BE2C (cell line): ENCODE data around the gene SLC39A3.
"Not testable (repeated sequence)": the region's sequence is repeated elsewhere in the genome, so short reads cannot be mapped to it uniquely, and the experiment has no call there.

ENCODE experiments used
- DNase-seq: peaks from one replicate; pipeline ENCODE4 v3.0.0-alpha.2; 2020
- H3K27me3 ChIP-seq: fragments of 250-450 bp; sonication (Bioruptor Pico); 2 replicates; pipeline ENCODE4 v1.5.1; 2020; ENCODE audit warnings: mild to moderate bottlenecking
- H3K36me3 ChIP-seq: fragments of 250-450 bp; sonication (Bioruptor Pico); 2 replicates; pipeline ENCODE4 v1.5.1; 2020; ENCODE audit warnings: mild to moderate bottlenecking
- H3K4me1 ChIP-seq: fragments of 250-450 bp; sonication (Bioruptor Pico); 2 replicates; pipeline ENCODE4 v1.5.1; 2020
- H3K4me3 ChIP-seq: 2 replicates; pipeline ENCODE4 v1.5.1; 2011; ENCODE audit warnings: low read depth, low read length
- H3K9me3 ChIP-seq: fragments of 250-450 bp; sonication (Bioruptor Pico); 2 replicates; pipeline ENCODE4 v1.5.1; 2020
- TF ChIP-seq, protein P1 (sequence below): IDR thresholded peaks from 2 replicates; pipeline ENCODE4 v1.5.1; 2012; ENCODE audit warnings: mild to moderate bottlenecking, low read depth, low read length

Gene SLC39A3

DNA sequence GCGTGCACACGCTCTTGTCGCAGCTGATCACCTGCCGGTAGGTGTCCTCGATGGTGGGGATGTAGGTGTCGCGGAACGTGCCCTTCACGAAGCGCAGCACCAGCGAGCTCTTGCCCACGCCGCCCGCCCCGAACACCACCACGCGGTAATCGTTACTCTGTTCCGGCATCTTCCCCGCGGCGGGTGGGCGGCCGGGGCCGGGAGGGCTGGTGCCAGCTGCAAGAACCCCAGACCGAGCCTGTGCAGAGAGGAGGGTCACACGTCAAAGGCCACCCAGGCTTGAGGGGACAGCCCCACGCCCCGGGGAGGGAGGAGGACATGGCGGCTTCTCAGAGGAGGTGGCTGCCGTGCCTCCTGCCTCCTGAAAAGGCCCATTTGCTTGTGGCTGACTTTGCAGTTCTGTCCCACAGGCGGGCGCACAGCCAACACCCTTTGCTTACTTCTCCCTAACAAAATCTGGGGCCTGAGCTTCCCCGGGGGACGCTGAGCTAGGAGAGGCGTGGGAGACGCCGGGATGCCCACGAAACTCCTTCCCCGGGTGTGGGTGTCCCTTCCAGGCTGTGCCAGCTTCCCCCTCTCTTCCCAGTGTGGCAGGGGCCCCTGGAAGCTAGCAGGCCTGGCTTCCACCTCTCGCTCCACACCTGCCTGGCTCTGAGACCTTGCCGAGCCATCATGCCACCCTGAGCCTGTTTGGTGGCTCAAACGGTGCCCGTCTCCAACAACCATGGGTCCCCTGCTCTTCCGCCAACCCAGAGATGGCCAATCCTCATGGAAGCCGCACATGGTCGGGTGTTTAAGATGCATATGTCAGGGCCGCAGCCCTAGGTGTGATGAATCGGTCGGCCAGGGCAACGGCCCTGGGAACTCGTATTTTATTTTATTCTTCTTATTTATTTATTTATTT is 21.9 kb downstream of the SLC39A3 start:
- Histone ChIP-seq H3K4me1 (peaks cover 2% of the 10 kb centered on the region), H3K36me3 (peaks cover 14% of the 10 kb centered on the region), H3K9me3 (0 out of 2 replicates have a peak, but pooled peaks cover 5% of the 10 kb centered on the region), H3K4me3 (no peak overlapping the region), H3K27me3 (no peaks in the 10 kb centered on the region)
- TF ChIP-seq, protein P1, sequence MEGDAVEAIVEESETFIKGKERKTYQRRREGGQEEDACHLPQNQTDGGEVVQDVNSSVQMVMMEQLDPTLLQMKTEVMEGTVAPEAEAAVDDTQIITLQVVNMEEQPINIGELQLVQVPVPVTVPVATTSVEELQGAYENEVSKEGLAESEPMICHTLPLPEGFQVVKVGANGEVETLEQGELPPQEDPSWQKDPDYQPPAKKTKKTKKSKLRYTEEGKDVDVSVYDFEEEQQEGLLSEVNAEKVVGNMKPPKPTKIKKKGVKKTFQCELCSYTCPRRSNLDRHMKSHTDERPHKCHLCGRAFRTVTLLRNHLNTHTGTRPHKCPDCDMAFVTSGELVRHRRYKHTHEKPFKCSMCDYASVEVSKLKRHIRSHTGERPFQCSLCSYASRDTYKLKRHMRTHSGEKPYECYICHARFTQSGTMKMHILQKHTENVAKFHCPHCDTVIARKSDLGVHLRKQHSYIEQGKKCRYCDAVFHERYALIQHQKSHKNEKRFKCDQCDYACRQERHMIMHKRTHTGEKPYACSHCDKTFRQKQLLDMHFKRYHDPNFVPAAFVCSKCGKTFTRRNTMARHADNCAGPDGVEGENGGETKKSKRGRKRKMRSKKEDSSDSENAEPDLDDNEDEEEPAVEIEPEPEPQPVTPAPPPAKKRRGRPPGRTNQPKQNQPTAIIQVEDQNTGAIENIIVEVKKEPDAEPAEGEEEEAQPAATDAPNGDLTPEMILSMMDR, result no peak
- no peak for DNase-seq

DNA sequence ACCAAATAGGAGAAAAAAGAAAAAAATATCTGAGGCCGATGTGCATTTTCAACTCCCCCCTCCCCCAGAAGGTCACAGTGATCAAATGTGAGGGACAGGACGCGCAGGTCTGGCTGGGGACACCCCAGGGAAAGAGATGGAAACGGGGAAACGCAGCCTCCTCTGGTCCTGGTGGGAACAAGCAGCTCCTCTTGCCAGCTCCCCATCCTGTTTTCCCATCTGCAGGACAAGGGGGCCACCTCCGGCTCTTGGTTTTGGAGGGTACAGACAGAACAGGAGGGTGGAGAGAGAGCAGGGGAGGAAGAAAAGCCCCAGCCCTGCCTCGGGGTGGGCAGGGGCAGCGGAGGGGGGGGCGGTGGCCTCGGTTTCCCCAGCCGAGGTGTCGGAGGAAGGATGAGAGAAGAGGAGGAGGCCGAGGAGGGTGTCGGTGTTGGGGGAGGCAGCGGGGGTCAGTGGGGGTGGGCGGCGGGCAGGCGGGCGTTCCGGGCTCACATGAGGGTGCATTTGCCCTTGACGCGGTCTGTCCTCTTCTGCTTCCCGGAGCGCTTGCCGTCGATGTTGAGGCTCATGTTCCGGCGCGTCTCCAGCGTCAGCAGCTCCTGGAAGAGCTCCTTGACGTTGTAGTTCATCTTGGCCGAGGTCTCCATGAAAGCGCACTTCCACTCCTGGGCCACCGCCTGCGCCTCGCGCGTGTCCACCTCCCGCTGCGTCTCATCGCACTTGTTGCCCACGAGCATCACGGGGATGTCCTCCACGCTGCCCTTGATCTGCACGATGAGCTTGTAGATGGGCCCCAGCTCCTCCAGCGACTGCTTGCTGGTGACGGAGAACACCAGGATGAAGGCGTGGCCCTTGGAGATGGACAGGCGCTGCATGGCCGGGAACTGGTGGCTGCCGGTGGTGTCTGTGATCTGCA is 22.8 kb downstream of the SLC39A3 start:
- no peak overlapping the region for H3K4me3 ChIP-seq
- TF ChIP-seq, protein P1, result no peak
- peaks cover 14% of the 10 kb centered on the region for H3K36me3 ChIP-seq
- 0 out of 2 replicates have a peak, but pooled peaks cover 5% of the 10 kb centered on the region for H3K9me3 ChIP-seq
- no peak for DNase-seq
- no peaks in the 10 kb centered on the region for H3K4me1 ChIP-seq
- H3K27me3 ChIP-seq, result no peaks in the 10 kb centered on the region

DNA sequence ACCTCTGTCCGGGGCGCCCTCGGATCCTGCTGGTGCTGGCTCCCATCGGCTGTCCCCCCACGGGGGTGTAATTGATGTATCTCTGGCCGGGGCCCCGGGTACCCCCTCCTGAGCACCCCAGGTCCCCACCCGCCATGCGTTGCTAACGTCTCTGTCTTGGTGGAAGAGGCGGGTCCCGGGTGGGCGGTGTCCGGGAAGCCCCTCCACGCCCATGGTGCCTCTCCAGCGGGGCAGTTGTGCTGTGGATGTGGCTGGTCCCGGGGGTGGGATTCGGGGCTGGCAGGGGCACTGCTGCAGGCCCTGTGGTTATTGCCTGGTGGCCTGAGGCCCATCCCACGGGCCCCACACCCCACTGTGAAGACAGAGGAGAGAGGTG is 23.6 kb downstream of the SLC39A3 start:
- DNase-seq, result no peak
- H3K4me3 ChIP-seq, result no peak overlapping the region
- H3K27me3 ChIP-seq, result no peaks in the 10 kb centered on the region
- 0 out of 2 replicates have a peak, but pooled peaks cover 5% of the 10 kb centered on the region for H3K9me3 ChIP-seq
- H3K36me3 ChIP-seq, result peaks cover 14% of the 10 kb centered on the region
- H3K4me1 ChIP-seq, result no peaks in the 10 kb centered on the region
- TF ChIP-seq, protein P1, result no peak

DNA sequence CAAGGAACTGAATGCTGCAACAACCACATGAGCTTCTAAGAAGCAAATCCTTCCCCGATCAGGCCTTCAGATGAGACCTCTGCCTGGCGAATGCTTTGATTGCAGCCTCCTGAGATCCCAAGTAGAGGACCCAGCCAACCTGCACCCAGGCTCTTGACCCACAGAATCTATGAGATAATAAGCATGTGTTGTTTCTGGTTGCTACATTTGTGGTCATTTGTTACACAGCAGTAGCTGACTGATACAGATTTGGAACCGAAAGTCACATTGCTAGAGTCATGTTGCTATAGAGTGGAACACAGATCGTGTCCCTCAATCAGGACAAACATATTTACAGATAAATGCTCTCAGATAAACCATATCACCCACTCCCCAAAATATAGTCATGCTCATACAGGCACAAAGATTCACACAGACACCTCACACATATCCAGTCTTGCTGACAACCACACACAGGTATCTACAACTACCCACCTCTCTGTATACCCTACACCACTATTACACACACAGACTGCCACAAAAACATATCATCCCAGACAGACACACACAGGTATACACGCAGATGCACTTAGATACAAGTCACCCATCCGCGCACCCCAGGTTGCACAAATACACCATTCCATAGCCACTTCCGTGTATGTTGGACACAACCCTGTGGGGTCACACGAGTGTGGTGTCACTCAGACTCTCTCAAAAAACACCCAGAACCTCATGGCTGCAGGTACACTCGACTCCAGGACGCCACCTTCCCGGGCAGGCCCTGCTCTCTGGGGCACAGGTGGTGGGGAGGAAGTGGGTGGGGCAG is 24.1 kb downstream of the SLC39A3 start:
- H3K4me1 ChIP-seq, result no peaks in the 10 kb centered on the region
- TF ChIP-seq, protein P1, result no peak
- H3K4me3 ChIP-seq, result no peak overlapping the region
- peaks cover 14% of the 10 kb centered on the region for H3K36me3 ChIP-seq
- no peaks in the 10 kb centered on the region for H3K27me3 ChIP-seq
- H3K9me3 ChIP-seq, result 0 out of 2 replicates have a peak, but pooled peaks cover 5% of the 10 kb centered on the region
- no peak for DNase-seq

DNA sequence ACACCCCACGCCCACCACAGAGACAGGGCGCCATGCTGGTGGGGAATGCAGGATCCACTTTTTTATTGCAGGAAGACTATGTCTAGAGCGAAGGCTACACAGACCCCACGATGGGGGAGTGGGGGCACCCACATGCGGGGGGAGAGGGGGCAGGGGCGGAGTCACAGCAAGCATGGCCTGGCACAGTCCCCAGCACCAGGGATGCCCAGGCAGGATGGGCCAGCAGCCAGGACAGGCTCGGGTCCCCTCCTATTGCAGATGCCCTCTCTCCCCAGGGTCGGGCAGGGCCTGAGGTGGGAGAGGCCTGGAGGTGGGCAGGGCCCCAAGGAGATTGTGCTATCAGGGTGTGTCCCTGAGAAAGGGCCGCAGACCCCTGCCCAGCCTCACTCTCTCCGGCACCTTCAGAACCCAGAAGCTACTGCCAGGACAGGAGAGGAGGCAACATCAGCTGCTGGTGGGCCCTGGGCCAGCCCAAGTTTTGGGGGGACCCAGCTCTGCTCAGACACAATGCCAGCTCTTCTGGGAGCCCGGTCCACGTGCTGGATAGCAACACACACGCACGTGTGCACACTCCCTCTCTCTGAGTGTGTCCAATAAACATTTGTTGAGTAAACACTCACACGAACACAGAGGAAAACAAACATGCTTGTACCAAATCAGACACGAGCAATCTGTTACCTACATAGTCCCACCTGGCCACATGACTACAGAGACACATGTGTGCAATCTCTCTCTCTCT is 25.1 kb downstream of the SLC39A3 start:
- Histone ChIP-seq H3K27me3 (no peaks in the 10 kb centered on the region), H3K4me1 (no peaks in the 10 kb centered on the region), H3K4me3 (no peak overlapping the region), H3K36me3 (peaks cover 14% of the 10 kb centered on the region), H3K9me3 (0 out of 2 replicates have a peak, but pooled peaks cover 5% of the 10 kb centered on the region)
- no peak for DNase-seq
- TF ChIP-seq, protein P1, result no peak

DNA sequence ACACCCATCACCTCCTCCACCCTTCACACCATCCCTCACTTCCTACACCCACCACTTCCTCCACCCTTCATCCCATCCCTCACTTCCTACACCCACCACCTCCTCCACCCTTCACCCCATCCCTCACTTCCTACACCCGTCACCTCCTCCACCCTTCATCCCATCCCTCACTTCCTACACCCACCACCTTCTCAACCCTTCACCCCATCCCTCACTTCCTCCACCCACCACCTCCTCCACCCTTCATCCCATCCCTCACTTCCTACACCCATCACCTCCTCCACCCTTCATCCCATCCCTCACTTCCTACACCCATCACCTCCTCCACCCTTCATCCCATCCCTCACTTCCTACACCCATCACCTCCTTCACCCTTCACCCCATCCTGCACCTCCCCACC is 25.7 kb downstream of the SLC39A3 start:
- not testable (repeated sequence) for H3K4me3 ChIP-seq, H3K4me1 ChIP-seq, H3K9me3 ChIP-seq, H3K27me3 ChIP-seq, DNase-seq
- peaks cover 14% of the 10 kb centered on the region for H3K36me3 ChIP-seq

DNA sequence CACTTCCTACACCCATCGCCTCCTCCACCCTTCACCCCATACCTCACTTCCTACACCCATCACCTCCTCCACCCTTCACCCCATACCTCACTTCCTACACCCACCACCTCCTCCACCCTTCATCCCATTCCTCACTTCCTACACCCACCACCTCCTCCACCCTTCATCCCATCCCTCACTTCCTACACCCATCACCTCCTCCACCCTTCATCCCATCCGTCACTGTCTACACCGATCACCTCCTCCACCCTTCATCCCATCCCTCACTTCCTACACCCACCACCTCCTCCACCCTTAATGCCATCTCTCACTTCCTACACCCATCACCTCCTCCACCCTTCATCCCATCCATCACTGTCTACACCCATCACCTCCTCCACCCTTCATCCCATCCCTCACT is 26.6 kb downstream of the SLC39A3 start:
- H3K4me1 ChIP-seq, H3K27me3 ChIP-seq, H3K4me3 ChIP-seq, H3K9me3 ChIP-seq, DNase-seq: not testable (repeated sequence)
- peaks cover 14% of the 10 kb centered on the region for H3K36me3 ChIP-seq
